ENCODE data around the gene ZBTB38. TPM values are rescaled to one million over a fixed set of nuclear protein-coding genes. Genes with fewer than 3 reads are reported as not detected.

The ZBTB38 gene
- total RNA-seq, 1 experiment from 2014 or later: 75.7 TPM

GRCh38 chr3:141380987-141381386 lies 12.7 kb downstream of the ZBTB38 start:
- H3K4me1 ChIP-seq (replicated peaks): no peaks in the 10 kb centered on the region
- DNase-seq (ENCODE audit: low read depth in 1 of 2, low spot score in 2 of 2): no peak
- H3K4me3 ChIP-seq: no peak overlapping the region
- H3K27ac ChIP-seq: no peak overlapping the region
- no peaks in the 10 kb centered on the region for H3K27me3 ChIP-seq (replicated peaks)
- no peaks in the 10 kb centered on the region for H3K9me3 ChIP-seq (replicated peaks)
- H3K36me3 ChIP-seq: peaks cover 84% of the 10 kb centered on the region

- Histone ChIP-seq H3K9me3 (replicated peaks) (no peaks in the 10 kb centered on the region), H3K4me3 (no peak overlapping the region), H3K27ac (no peak overlapping the region), H3K36me3 (peaks cover 82% of the 10 kb centered on the region), H3K4me1 (replicated peaks) (no peaks in the 10 kb centered on the region), H3K27me3 (replicated peaks) (no peaks in the 10 kb centered on the region)
- DNase-seq (ENCODE audit: low read depth in 1 of 2, low spot score in 2 of 2): no peak
Observed at GRCh38 chr3:141382571-141382970, 14.3 kb downstream of the ZBTB38 start.

GRCh38 chr3:141383555-141384129 lies 15.3 kb downstream of the ZBTB38 start:
- H3K4me1 ChIP-seq (replicated peaks): no peaks in the 10 kb centered on the region
- H3K4me3 ChIP-seq: no peak overlapping the region
- no peaks in the 10 kb centered on the region for H3K9me3 ChIP-seq (replicated peaks)
- H3K27me3 ChIP-seq (replicated peaks): no peaks in the 10 kb centered on the region
- DNase-seq (ENCODE audit: low read depth in 1 of 2, low spot score in 2 of 2): no peak
- no peak overlapping the region for H3K27ac ChIP-seq
- peaks cover 82% of the 10 kb centered on the region for H3K36me3 ChIP-seq

- no peak for DNase-seq (ENCODE audit: low read depth in 1 of 2, low spot score in 2 of 2)
- Histone ChIP-seq H3K27me3 (replicated peaks) (no peaks in the 10 kb centered on the region), H3K4me1 (replicated peaks) (no peaks in the 10 kb centered on the region), H3K36me3 (peaks cover 78% of the 10 kb centered on the region), H3K9me3 (replicated peaks) (no peaks in the 10 kb centered on the region), H3K4me3 (no peak overlapping the region), H3K27ac (no peak overlapping the region)
Observed at GRCh38 chr3:141384157-141384556, 15.9 kb downstream of the ZBTB38 start.

- Histone ChIP-seq H3K27ac (no peak overlapping the region), H3K4me1 (replicated peaks) (no peaks in the 10 kb centered on the region), H3K4me3 (no peak overlapping the region), H3K9me3 (replicated peaks) (no peaks in the 10 kb centered on the region), H3K27me3 (replicated peaks) (no peaks in the 10 kb centered on the region), H3K36me3 (peaks cover 74% of the 10 kb centered on the region)
- no peak for DNase-seq (ENCODE audit: low read depth in 1 of 2, low spot score in 2 of 2)
Observed at GRCh38 chr3:141384575-141384974, 16.3 kb downstream of the ZBTB38 start.

- no peak for DNase-seq (ENCODE audit: low read depth in 1 of 2, low spot score in 2 of 2)
- H3K36me3 ChIP-seq: peaks cover 70% of the 10 kb centered on the region
- H3K27me3 ChIP-seq (replicated peaks): no peaks in the 10 kb centered on the region
- no peak overlapping the region for H3K27ac ChIP-seq
- H3K4me3 ChIP-seq: no peak overlapping the region
- no peaks in the 10 kb centered on the region for H3K9me3 ChIP-seq (replicated peaks)
- H3K4me1 ChIP-seq (replicated peaks): no peaks in the 10 kb centered on the region
Observed at GRCh38 chr3:141385406-141386125, 17.3 kb downstream of the ZBTB38 start.

GRCh38 chr3:141386126-141386488 lies 17.8 kb downstream of the ZBTB38 start:
- Histone ChIP-seq H3K9me3 (replicated peaks) (no peaks in the 10 kb centered on the region), H3K36me3 (peaks cover 65% of the 10 kb centered on the region), H3K27me3 (replicated peaks) (no peaks in the 10 kb centered on the region), H3K27ac (no peak overlapping the region), H3K4me3 (no peak overlapping the region), H3K4me1 (replicated peaks) (no peaks in the 10 kb centered on the region)
- DNase-seq (ENCODE audit: low read depth in 1 of 2, low spot score in 2 of 2): no peak

- Histone ChIP-seq H3K36me3 (peaks cover 59% of the 10 kb centered on the region), H3K27me3 (replicated peaks) (no peaks in the 10 kb centered on the region), H3K4me1 (replicated peaks) (no peaks in the 10 kb centered on the region), H3K27ac (no peak overlapping the region), H3K4me3 (no peak overlapping the region), H3K9me3 (replicated peaks) (no peaks in the 10 kb centered on the region)
- no peak for DNase-seq (ENCODE audit: low read depth in 1 of 2, low spot score in 2 of 2)
Observed at GRCh38 chr3:141386611-141387111, 18.4 kb downstream of the ZBTB38 start.

- no peak for DNase-seq (ENCODE audit: low read depth in 1 of 2, low spot score in 2 of 2)
- no peaks in the 10 kb centered on the region for H3K27me3 ChIP-seq (replicated peaks)
- H3K4me1 ChIP-seq (replicated peaks): peaks cover 2% of the 10 kb centered on the region
- H3K27ac ChIP-seq: no peak overlapping the region
- H3K4me3 ChIP-seq: no peak overlapping the region
- H3K36me3 ChIP-seq: peaks cover 53% of the 10 kb centered on the region
- H3K9me3 ChIP-seq (replicated peaks): no peaks in the 10 kb centered on the region
Observed at GRCh38 chr3:141387516-141387915, 19.2 kb downstream of the ZBTB38 start.

- peaks cover 46% of the 10 kb centered on the region for H3K36me3 ChIP-seq
- H3K4me3 ChIP-seq: no peak overlapping the region
- peaks cover 11% of the 10 kb centered on the region for H3K4me1 ChIP-seq (replicated peaks)
- DNase-seq (ENCODE audit: low read depth in 1 of 2, low spot score in 2 of 2): no peak
- H3K9me3 ChIP-seq (replicated peaks): no peaks in the 10 kb centered on the region
- no peak overlapping the region for H3K27ac ChIP-seq
- no peaks in the 10 kb centered on the region for H3K27me3 ChIP-seq (replicated peaks)
Observed at GRCh38 chr3:141388395-141388794, 20.1 kb downstream of the ZBTB38 start.

GRCh38 chr3:141388823-141389621 lies 20.7 kb downstream of the ZBTB38 start:
- Histone ChIP-seq H3K9me3 (replicated peaks) (no peaks in the 10 kb centered on the region), H3K36me3 (peaks cover 40% of the 10 kb centered on the region), H3K4me3 (no peak overlapping the region), H3K27ac (no peak overlapping the region), H3K27me3 (replicated peaks) (no peaks in the 10 kb centered on the region), H3K4me1 (replicated peaks) (peaks cover 14% of the 10 kb centered on the region)
- DNase-seq (ENCODE audit: low read depth in 1 of 2, low spot score in 2 of 2): no peak

GRCh38 chr3:141389703-141390102 lies 21.4 kb downstream of the ZBTB38 start:
- no peaks in the 10 kb centered on the region for H3K9me3 ChIP-seq (replicated peaks)
- H3K27me3 ChIP-seq (replicated peaks): no peaks in the 10 kb centered on the region
- H3K27ac ChIP-seq: no peak overlapping the region
- H3K4me1 ChIP-seq (replicated peaks): peaks cover 14% of the 10 kb centered on the region
- peaks cover 36% of the 10 kb centered on the region for H3K36me3 ChIP-seq
- no peak for DNase-seq (ENCODE audit: low read depth in 1 of 2, low spot score in 2 of 2)
- H3K4me3 ChIP-seq: no peak overlapping the region

GRCh38 chr3:141390747-141391146 lies 22.4 kb downstream of the ZBTB38 start:
- no peak overlapping the region for H3K27ac ChIP-seq
- no peak for DNase-seq (ENCODE audit: low read depth in 1 of 2, low spot score in 2 of 2)

More at GRCh38 chr3:141390747-141391146, 22.4 kb downstream of the ZBTB38 start:
- Histone ChIP-seq H3K4me1 (replicated peaks) (peaks cover 14% of the 10 kb centered on the region), H3K9me3 (replicated peaks) (no peaks in the 10 kb centered on the region), H3K27me3 (replicated peaks) (no peaks in the 10 kb centered on the region), H3K4me3 (no peak overlapping the region), H3K36me3 (peaks cover 37% of the 10 kb centered on the region)

All from SJSA1 (cell line).